Epithelial cell of prostate (primary cell): ENCODE results near the gene WDFY1.
"Not testable (repeated sequence)": the region's sequence is repeated elsewhere in the genome, so short reads cannot be mapped to it uniquely, and the experiment has no call there.

Experiments
- DNase-seq: peaks from one replicate; pipeline ENCODE4 v3.0.0-alpha.2; 2011; ENCODE audit warnings: low read depth, low spot score
- H3K27ac ChIP-seq: fragments of 450-650 bp; 2 replicates; pipeline ENCODE4 v1.5.1; 2017; ENCODE audit warnings: mild to moderate bottlenecking

WDFY1 gene

GRCh38 chr2:223900531-223900930, 44.6 kb downstream of the WDFY1 start:
- H3K27ac ChIP-seq, result no peak overlapping the region
- no peak for DNase-seq

- H3K27ac ChIP-seq, result no peak overlapping the region
- no peak for DNase-seq
Observed at GRCh38 chr2:223900066-223900465, 45.1 kb downstream of the WDFY1 start.

GRCh38 chr2:223897669-223898330, 47.3 kb downstream of the WDFY1 start:
- no peak for DNase-seq
- no peak overlapping the region for H3K27ac ChIP-seq

GRCh38 chr2:223896833-223897311, 48.3 kb downstream of the WDFY1 start:
- peak overlapping the region; percentile 63 for H3K27ac ChIP-seq
- DNase-seq, result no peak

- peak overlapping the region; percentile 63 for H3K27ac ChIP-seq
- no peak for DNase-seq
Observed at GRCh38 chr2:223894968-223895367, 50.2 kb downstream of the WDFY1 start.

- DNase-seq, result no peak
- no peak overlapping the region for H3K27ac ChIP-seq
Observed at GRCh38 chr2:223894009-223894408, 51.1 kb downstream of the WDFY1 start.

GRCh38 chr2:223890721-223891120, 54.4 kb downstream of the WDFY1 start:
- no peak for DNase-seq
- H3K27ac ChIP-seq, result no peak overlapping the region

- DNase-seq, result peak; percentile 5
Observed at GRCh38 chr2:223889229-223889628, 55.9 kb downstream of the WDFY1 start.

GRCh38 chr2:223888251-223888650, 56.9 kb downstream of the WDFY1 start:
- H3K27ac ChIP-seq, result peak overlapping the region; percentile 76
- DNase-seq, result no peak

More at GRCh38 chr2:223889229-223889628, 55.9 kb downstream of the WDFY1 start:
- H3K27ac ChIP-seq, result no peak overlapping the region

- peak overlapping the region; percentile 76 for H3K27ac ChIP-seq
- DNase-seq, result peak; percentile 44
Observed at GRCh38 chr2:223887127-223887526, 58.0 kb downstream of the WDFY1 start.

- peak overlapping the region; percentile 76 for H3K27ac ChIP-seq
- DNase-seq, result no peak
Observed at GRCh38 chr2:223886726-223887125, 58.4 kb downstream of the WDFY1 start.

- H3K27ac ChIP-seq, result peak overlapping the region; percentile 12
- DNase-seq, result no peak
Observed at GRCh38 chr2:223884399-223884798, 60.7 kb downstream of the WDFY1 start.

GRCh38 chr2:223882715-223883114, 62.4 kb downstream of the WDFY1 start:
- no peak overlapping the region for H3K27ac ChIP-seq
- no peak for DNase-seq

GRCh38 chr2:223880796-223881195, 64.3 kb downstream of the WDFY1 start:
- no peak for DNase-seq
- no peak overlapping the region for H3K27ac ChIP-seq

- H3K27ac ChIP-seq, result no peak overlapping the region
- DNase-seq, result no peak
Observed at GRCh38 chr2:223877721-223878410, 67.3 kb downstream of the WDFY1 start.

- no peak overlapping the region for H3K27ac ChIP-seq
- DNase-seq, result no peak
Observed at GRCh38 chr2:223873672-223874071, 71.5 kb downstream of the WDFY1 start.

- not testable (repeated sequence) for DNase-seq, H3K27ac ChIP-seq
Observed at GRCh38 chr2:223872772-223873171, 72.4 kb downstream of the WDFY1 start.

GRCh38 chr2:223871661-223872060, 73.5 kb downstream of the WDFY1 start:
- not testable (repeated sequence) for DNase-seq

GRCh38 chr2:223870840-223871611, 74.1 kb downstream of the WDFY1 start:
- no peak for DNase-seq
- no peak overlapping the region for H3K27ac ChIP-seq

More at GRCh38 chr2:223871661-223872060, 73.5 kb downstream of the WDFY1 start:
- not testable (repeated sequence) for H3K27ac ChIP-seq

GRCh38 chr2:223868005-223868404, 77.1 kb downstream of the WDFY1 start:
- no peak for DNase-seq
- no peak overlapping the region for H3K27ac ChIP-seq
